Coronary artery (tissue), 2 donors: ENCODE measurements around the gene CD300LD.

Experiments used
- DNase-seq: peaks from one replicate; pipeline ENCODE4 v3.0.0-alpha.2; 2017; ENCODE audit warnings: low spot score
- H3K27ac ChIP-seq, 2 donors: fragments of 200-600 bp; sonication (generic); one replicate each; pipeline ENCODE4 v1.5.1; 2016 to 2019
- H3K4me3 ChIP-seq: fragments of 200-600 bp; sonication (generic); 2 replicates; pipeline ENCODE4 v1.5.1; 2016; ENCODE audit warnings: mild to moderate bottlenecking, moderate library complexity
- CTCF ChIP-seq: fragments of 200-600 bp; sonication (generic); IDR thresholded peaks from one replicate; pipeline ENCODE4 v1.5.1; 2019; ENCODE audit warnings: antibody characterized with exemption

The CD300LD gene

GRCh38 chr17:74543891-74544760, 48.0 kb downstream of the CD300LD start:
- TF ChIP-seq CTCF: no peak
- Histone ChIP-seq H3K4me3 (no peak overlapping the region), H3K27ac (no peak overlapping the region)
- DNase-seq: no peak

GRCh38 chr17:74543406-74543805, 48.7 kb downstream of the CD300LD start:
- Histone ChIP-seq H3K4me3 (no peak overlapping the region), H3K27ac (no peak overlapping the region)
- TF ChIP-seq CTCF: no peak
- no peak for DNase-seq

GRCh38 chr17:74542727-74543383, 49.2 kb downstream of the CD300LD start:
- no peak for TF ChIP-seq CTCF
- Histone ChIP-seq H3K4me3 (no peak overlapping the region), H3K27ac (no peak overlapping the region)
- DNase-seq: no peak

DNA sequence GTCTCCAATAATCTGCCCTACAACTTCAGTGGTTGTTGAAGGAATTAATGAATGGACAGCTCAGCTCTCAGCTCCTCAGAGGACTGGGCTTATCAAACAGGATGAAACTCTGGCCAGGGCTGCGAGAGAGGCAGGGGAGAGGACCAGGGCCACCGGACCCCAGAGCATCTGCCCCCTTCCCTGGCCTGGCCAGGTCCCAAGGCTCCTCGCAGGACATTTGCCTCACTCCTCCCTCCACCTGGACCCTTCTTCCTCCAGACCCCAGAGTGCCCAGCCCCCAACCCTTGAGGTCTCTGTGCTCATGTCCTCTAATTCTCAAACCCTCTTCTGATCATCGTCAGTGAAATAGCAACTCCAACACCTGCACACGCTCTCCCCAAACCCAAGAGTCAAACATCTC, 49.9 kb downstream of the CD300LD start:
- H3K27ac ChIP-seq: no peak overlapping the region
- no peak overlapping the region for H3K4me3 ChIP-seq
- no peak for TF ChIP-seq CTCF
- DNase-seq: no peak

GRCh38 chr17:74541176-74542111, 50.6 kb downstream of the CD300LD start:
- H3K27ac ChIP-seq: no peak overlapping the region
- DNase-seq: no peak
- TF ChIP-seq CTCF: no peak
- no peak overlapping the region for H3K4me3 ChIP-seq

DNA sequence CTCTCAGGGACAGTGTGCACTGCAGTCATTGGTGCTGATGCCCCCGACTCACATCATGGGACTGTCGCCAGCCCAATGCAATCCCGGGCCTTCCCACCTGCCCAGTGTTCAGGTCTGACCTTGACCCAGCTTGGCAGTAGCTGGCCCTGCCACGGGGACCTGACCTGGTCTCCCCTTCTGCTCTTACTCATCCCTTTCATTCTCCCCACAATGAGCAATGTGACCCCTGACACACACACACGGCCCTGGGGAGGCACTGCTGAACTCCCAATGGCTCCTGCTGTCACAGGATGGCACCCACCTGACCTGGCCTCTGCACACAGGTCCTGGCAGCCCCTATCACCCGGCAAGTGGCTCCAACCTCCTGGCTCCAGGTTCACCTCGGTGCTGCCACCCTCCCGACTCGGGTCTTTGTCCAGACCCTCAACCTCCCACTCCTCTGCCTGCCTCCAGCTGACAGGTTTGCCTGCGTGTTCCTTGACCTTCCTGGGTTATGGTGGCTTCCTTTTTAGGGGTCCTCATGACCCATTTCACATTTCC, 52.7 kb downstream of the CD300LD start:
- Histone ChIP-seq H3K4me3 (no peak overlapping the region), H3K27ac (no peak overlapping the region)
- DNase-seq: no peak
- no peak for TF ChIP-seq CTCF
